GM12801 (cell line): Measurements from ENCODE around the gene TERC.

Source experiments
- TF ChIP-seq, protein P1 (sequence below): IDR thresholded peaks from one replicate; pipeline ENCODE4 v1.5.1; 2011; ENCODE audit warnings: control low read depth; ENCODE audit not compliant: insufficient read length; ENCODE audit errors: extremely low read depth

Gene TERC

DNA sequence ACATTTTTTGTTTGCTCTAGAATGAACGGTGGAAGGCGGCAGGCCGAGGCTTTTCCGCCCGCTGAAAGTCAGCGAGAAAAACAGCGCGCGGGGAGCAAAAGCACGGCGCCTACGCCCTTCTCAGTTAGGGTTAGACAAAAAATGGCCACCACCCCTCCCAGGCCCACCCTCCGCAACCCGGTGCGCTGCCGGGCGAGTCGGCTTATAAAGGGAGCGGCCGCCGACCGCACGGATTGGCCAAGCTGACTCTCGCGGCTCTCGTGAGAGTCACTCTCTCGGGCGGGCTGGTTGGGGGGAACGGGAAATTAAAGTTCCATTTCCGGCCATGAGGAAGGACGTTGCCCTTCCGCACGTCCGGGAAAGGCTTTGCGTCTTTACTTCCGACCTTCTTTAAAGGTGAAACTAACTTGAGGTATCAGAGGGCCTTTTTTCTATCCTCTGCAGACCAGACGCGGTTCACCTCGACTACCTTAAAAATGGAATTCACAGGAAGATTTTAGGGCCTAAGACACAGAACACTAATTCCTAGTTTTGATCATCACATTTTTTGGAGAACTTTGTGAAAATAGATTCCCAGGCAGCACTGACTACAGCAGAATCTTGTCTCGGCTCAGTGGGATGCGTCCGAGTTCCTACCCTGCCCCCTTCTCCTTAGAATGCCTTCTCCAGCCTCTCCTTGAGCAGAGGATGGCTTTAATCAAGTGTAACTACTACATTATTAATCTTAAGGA lies at the start of gene TERC:
Gene TERC, minus strand, starts transcription at position 179 of the 731 bp plus-strand sequence.
- TF ChIP-seq, protein P1, sequence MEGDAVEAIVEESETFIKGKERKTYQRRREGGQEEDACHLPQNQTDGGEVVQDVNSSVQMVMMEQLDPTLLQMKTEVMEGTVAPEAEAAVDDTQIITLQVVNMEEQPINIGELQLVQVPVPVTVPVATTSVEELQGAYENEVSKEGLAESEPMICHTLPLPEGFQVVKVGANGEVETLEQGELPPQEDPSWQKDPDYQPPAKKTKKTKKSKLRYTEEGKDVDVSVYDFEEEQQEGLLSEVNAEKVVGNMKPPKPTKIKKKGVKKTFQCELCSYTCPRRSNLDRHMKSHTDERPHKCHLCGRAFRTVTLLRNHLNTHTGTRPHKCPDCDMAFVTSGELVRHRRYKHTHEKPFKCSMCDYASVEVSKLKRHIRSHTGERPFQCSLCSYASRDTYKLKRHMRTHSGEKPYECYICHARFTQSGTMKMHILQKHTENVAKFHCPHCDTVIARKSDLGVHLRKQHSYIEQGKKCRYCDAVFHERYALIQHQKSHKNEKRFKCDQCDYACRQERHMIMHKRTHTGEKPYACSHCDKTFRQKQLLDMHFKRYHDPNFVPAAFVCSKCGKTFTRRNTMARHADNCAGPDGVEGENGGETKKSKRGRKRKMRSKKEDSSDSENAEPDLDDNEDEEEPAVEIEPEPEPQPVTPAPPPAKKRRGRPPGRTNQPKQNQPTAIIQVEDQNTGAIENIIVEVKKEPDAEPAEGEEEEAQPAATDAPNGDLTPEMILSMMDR: no peak

DNA sequence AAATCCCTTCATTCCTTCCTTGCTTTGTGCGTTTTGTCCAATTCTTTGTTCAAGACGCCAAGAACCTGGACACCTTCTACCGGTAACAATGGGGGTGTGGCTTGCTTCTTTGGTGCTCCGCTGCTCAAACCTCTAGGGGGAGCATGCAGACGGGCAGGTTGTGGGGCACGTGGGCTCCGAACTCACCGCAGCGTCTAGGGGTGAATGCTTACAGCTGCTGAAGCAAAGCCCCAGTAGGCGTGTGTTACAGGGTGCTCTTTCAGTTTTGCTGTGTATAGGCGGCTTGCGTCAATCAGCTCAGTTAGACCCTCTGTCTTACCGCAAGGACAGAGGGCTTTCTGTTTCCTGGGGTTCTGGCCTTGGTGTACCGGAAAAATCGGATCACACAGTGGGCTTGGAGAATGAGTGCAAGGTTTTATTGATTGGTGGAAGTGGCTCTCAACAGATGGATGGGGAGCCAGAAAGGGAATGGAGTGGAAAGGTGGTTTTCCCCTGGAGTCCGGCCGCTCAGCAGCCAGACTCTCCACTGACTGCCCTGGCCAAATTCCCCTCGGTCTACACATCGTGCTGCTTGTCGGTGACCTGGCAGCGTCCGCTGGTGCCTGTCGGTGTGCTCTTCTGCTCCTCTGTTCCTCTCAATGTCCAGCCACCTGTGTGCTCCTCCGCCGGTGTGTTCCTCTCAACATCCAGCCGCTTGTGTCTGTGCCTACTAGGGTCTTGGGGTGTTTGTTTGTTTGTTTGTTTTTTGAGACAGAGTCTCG lies 49.1 kb upstream of the TERC start:
- TF ChIP-seq, protein P1: no peak

DNA sequence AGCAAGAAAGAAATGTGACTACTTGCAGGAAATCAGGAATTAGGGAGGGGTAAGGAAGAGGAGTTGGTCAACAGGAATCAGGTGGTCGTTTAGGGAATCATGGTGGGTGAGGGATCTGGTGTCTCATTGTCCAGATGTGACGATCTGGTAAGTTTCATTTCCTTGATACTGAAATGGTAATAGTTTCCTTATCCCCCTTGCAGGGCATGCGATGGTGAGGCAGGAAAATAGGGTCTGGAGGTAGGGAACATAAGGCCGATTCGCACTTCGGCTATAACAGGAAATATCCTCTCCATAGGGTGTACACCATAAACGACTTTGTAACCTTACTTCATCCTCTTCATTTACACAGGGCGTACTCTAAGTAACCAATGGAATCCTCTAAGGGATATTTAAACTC lies 48.4 kb upstream of the TERC start:
- TF ChIP-seq, protein P1: no peak

DNA sequence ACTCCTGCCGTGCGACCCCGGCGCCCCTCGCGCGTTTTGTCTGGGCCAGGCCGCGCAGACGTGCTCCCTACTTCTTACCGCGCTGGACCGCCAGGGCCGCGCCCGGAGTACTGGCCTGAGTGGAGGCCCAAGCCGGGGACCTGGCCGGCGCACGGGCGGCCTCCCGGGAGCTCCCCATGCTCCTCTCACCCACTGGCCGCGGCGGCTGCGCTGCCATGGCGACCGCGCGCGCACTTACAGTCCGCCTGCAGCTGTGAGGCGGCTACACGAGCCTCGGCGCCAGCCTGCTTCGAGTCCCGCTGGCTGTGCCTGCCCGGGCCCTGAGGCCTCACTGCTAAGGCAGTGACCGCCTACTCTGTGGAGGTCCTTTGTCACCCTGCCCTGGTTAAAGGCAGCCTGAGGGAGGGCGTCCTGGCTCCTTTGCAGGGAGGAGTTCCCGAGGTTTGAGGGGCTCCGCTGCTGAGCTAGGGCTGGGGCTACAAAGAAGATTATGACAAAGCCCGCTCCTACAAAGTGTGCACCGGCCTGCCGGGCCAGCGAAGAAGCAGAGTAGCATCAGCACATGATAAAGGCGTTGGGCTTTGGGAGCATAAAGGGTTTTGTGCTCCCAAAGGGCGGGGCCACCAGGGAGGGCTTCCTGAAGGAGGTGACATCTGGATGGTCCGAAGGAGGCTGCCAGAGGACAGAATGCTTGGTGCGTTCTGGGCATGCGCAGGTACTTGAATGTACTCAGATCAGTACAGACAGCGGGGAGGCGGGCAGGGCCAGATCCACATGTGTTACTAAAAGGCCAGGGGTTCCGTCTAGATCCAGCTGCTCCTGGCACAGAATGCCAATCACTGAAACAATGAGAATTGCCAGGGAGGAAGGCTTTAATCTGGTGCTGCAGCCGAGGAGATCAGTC lies 47.7 kb upstream of the TERC start, which contains the start of the genes LRRC34 and LRRIQ4:
Gene LRRC34, minus strand, starts transcription at position 573 of the 904 bp plus-strand sequence. Its CDS starts 356 bp downstream, at position 217.
Gene LRRIQ4, plus strand, starts transcription at position 539 of the 904 bp plus-strand sequence. CDS start 9,052 bp downstream, outside the sequence.
- TF ChIP-seq, protein P1: no peak

DNA sequence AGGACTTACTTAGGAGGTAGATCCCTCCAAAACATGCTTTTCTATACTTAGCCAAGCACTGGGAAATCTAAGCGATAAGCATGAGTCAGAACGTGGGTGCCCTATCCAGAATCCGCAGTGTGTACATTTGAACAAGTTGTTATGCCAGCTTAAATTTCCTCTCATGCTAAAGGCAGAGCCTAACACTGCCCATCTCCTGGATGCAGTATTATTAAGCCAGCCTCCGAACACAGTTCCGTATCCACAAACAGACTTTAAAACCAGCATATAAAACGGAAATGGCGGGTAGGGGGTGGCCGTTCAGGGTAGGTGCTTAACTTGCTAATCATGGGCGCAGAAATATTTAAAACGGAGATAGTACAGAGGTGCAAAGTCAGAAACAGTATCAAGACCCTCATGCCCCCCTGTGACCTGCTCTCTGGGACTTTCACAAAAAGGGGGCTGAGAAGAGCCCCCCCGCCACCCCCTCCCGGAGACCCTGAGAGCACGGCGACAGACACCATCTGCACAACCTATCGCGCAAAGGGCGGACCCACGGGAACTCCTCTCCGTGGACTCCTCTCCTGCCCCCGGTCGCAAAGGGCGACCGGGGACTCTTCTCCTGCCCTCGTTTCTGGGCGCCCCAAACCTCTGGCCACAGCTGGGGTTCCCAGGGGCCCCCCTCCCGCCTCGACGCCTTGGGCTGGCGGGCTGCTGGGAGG lies 46.9 kb upstream of the TERC start:
- TF ChIP-seq, protein P1: no peak

DNA sequence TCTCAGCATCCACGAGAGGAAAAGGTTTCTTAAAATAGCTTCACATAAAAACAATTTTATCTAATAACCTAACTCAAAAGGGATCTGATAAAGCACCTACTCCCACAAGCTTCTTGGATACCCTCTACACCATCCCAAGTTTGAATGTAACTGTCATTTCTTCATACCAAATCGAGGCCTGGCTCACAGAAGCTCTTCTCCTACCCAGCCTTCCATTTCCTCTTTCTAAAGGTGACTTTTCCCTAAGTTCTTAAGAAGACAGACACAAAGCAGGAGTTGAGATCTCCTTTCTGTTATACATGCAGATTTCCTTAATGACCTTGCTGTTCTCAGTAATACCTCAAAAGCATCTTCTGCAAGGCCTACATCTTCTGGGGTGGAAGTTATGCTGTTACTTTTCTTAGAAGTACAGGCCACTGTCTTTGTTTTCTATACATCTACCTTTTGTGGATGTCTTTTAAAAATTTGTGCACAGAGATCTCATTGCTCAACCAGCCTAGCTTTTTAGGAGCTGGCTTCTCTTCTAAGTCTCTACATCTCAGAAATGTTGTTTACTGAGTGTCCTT lies 44.5 kb upstream of the TERC start:
- TF ChIP-seq, protein P1: no peak
